Endothelial cell of umbilical vein (primary cell): Measurements from ENCODE around the gene RIMBP2. TPM values are rescaled to one million over a fixed set of nuclear protein-coding genes. Genes with fewer than 3 reads are reported as not detected.

Source experiments
- BruUV-seq: library from RNA; stranded (reverse); fragments of 400-500 nt; replicated peaks from 2 replicates; lab custom pipeline; 2021; lab: Mats Ljungman, UMichigan
- CTCF ChIA-PET: fragments of 300-600, 350-600 bp; sonication (Branson Sonifier 250); formaldehyde crosslinking; loops from one replicate; lab custom pipeline; 2021; ENCODE audit warnings: antibody characterized with exemption, inconsistent platforms; lab: Charles Lee
- POLR2A ChIA-PET: fragments of 300-600, 350-600 bp; sonication (Branson Sonifier 250); formaldehyde crosslinking; loops from one replicate; lab custom pipeline; 2021; ENCODE audit warnings: antibody characterized with exemption, inconsistent platforms; lab: Charles Lee
- DNase-seq: peaks from one replicate; pipeline ENCODE4 v3.0.0-alpha.2; 2011; ENCODE audit warnings: low read depth, low spot score
- FAIRE-seq: peaks from 2 replicates; lab custom pipeline; 2011; peaks lifted over from hg19 to GRCh38; lab: Jason Lieb, UNC
- H2AFZ ChIP-seq: 2 replicates; pipeline ENCODE4 v1.6.0; 2012; ENCODE audit warnings: low read depth, low read length, control low read depth, inconsistent platforms
- H3K27ac ChIP-seq: 2 replicates; pipeline ENCODE4 v1.5.1; 2011; ENCODE audit warnings: low read depth, mild to moderate bottlenecking, control low read depth, low read length, moderate library complexity; ENCODE audit not compliant: insufficient read depth
- H3K27me3 ChIP-seq, 2 experiments: 2 replicates each; pipeline versions ENCODE4 v1.6.0 to v1.6.1; 2011; ENCODE audit warnings: low read length in 2 of 2, mixed read lengths in 1 of 2; ENCODE audit not compliant: control insufficient read depth in 2 of 2, insufficient read depth in 2 of 2
- H3K36me3 ChIP-seq, 2 experiments: 2 replicates in 1 of 2; 3 replicates in 1 of 2; pipeline ENCODE4 v1.5.1; 2011; ENCODE audit warnings: low read length in 2 of 2, mild to moderate bottlenecking in 1 of 2, moderate library complexity in 1 of 2; ENCODE audit not compliant: control insufficient read depth in 2 of 2, insufficient read depth in 2 of 2; ENCODE audit errors: extremely low read depth in 1 of 2
- H3K4me1 ChIP-seq: 3 replicates; pipeline ENCODE4 v1.5.1; 2011; ENCODE audit warnings: mild to moderate bottlenecking, low read length; ENCODE audit not compliant: control insufficient read depth, insufficient read depth; ENCODE audit errors: extremely low read depth
- H3K4me2 ChIP-seq: 2 replicates; pipeline ENCODE4 v1.6.1; 2011; ENCODE audit warnings: low read length, control low read depth, mixed read lengths; ENCODE audit not compliant: insufficient read depth
- H3K4me3 ChIP-seq, 3 experiments: fragments of 200-600 bp in 1 of 3; sonication (generic), shearing (Covaris generic) in 1 of 3; replicated peaks in 1 of 3; 2 replicates each; pipeline ENCODE4 v1.5.1; 2011 to 2016; ENCODE audit warnings: control low read depth in 3 of 3, low read length in 3 of 3, mild to moderate bottlenecking in 2 of 3, inconsistent platforms in 1 of 3, low read depth in 1 of 3, moderate library complexity in 1 of 3; ENCODE audit not compliant: insufficient read depth in 1 of 3
- H3K79me2 ChIP-seq: 2 replicates; pipeline ENCODE4 v1.6.0; 2012; ENCODE audit warnings: low read length, inconsistent platforms; ENCODE audit not compliant: control insufficient read depth, insufficient read depth
- H3K9ac ChIP-seq: replicated peaks from 2 replicates; pipeline ENCODE3; 2011; ENCODE audit warnings: low read length, control low read depth; ENCODE audit not compliant: insufficient read depth; ENCODE audit errors: extremely low read depth
- H3K9me1 ChIP-seq: replicated peaks from 3 replicates; pipeline ENCODE4 v1.6.0; 2011; ENCODE audit warnings: mild to moderate bottlenecking, low read length; ENCODE audit not compliant: control insufficient read depth, insufficient read depth; ENCODE audit errors: extremely low read depth
- H3K9me3 ChIP-seq: replicated peaks from 2 replicates; pipeline ENCODE4 v1.5.1; 2012; ENCODE audit warnings: low read length, inconsistent platforms; ENCODE audit not compliant: control insufficient read depth, insufficient read depth
- H4K20me1 ChIP-seq: replicated peaks from 2 replicates; pipeline ENCODE3; 2011; ENCODE audit warnings: mild to moderate bottlenecking, low read length; ENCODE audit not compliant: control insufficient read depth, insufficient read depth; ENCODE audit errors: extremely low read depth
- EZH2 ChIP-seq: IDR thresholded peaks from 2 replicates; pipeline ENCODE4 v1.6.1; 2012; ENCODE audit warnings: borderline replicate concordance, low read depth, mild to moderate bottlenecking, moderate library complexity, low read length, inconsistent platforms; ENCODE audit not compliant: severe bottlenecking
- FOS ChIP-seq: IDR thresholded peaks from 2 replicates; pipeline ENCODE4 v1.6.1; 2011; ENCODE audit warnings: mild to moderate bottlenecking, low read length, moderate library complexity, borderline replicate concordance; ENCODE audit not compliant: insufficient read depth
- GATA2 ChIP-seq: IDR thresholded peaks from 2 replicates; pipeline ENCODE4 v1.7.0; 2011; ENCODE audit warnings: low read depth, mild to moderate bottlenecking, moderate library complexity, mixed read lengths, low read length; ENCODE audit not compliant: insufficient read length, insufficient read depth
- JUN ChIP-seq: IDR thresholded peaks from 2 replicates; pipeline ENCODE4 v1.6.1; 2011; ENCODE audit warnings: borderline replicate concordance, low read depth; ENCODE audit not compliant: insufficient read length, insufficient read depth
- MYC ChIP-seq: IDR thresholded peaks from one replicate; pipeline ENCODE4 v1.6.1; 2011; ENCODE audit warnings: mild to moderate bottlenecking, low read depth, low read length
- POLR2A ChIP-seq: IDR thresholded peaks from 2 replicates; pipeline ENCODE4 v1.6.1; 2012; ENCODE audit warnings: low read depth, mild to moderate bottlenecking, control low read depth, low read length
- POLR2AphosphoS5 ChIP-seq: IDR thresholded peaks from 2 replicates; pipeline ENCODE4 v1.6.1; 2012; ENCODE audit warnings: low read depth, mild to moderate bottlenecking, control low read depth, low read length, moderate library complexity; ENCODE audit not compliant: insufficient read depth
- dilution Hi-C: fragments of 300-500 bp; cut with MboI; formaldehyde crosslinking; loops from one replicate; pipeline ENCODE4 v1.15.0; 2019; ENCODE audit warnings: low sequenced_read_pairs; ENCODE audit not compliant: extremely low pct_ligation_motif_present
- intact Hi-C: fragments of 100-400 bp; cut with micrococcal nuclease; formaldehyde crosslinking; loops from one replicate; pipeline ENCODE4 v1.10.0; 2022
- polyA plus RNA-seq, 4 experiments: library from polyadenylated mRNA; depleted of rRNA in 3 of 4; stranded (reverse) in 3 of 4; unstranded in 1 of 4; fragments of >200 nt; gene quantifications; 2 replicates each; pipeline versions ENCODE4 v1.2.1 to v1.2.3, GENCODE V29; 2011 to 2012; ENCODE audit warnings: missing spikeins in 1 of 4
- total RNA-seq: library from RNA; stranded (reverse); gene quantifications from 2 replicates; pipeline ENCODE4 v1.2.3, GENCODE V29; 2021
- TF ChIP-seq, protein P1 (sequence below): IDR thresholded peaks from 2 replicates; pipeline ENCODE4 v1.6.1; 2011; ENCODE audit not compliant: insufficient read depth, insufficient read length
- TF ChIP-seq, protein P2 (sequence below), 2 donors: IDR thresholded peaks; 1 replicate in 1 of 2; 2 replicates in 1 of 2; pipeline ENCODE4 v1.5.1; 2011; ENCODE audit warnings: low read length in 2 of 2, mild to moderate bottlenecking in 2 of 2, moderate library complexity in 2 of 2, control low read depth in 1 of 2, inconsistent platforms in 1 of 2, low read depth in 1 of 2; ENCODE audit not compliant: insufficient read depth in 1 of 2; ENCODE audit errors: extremely low read depth in 1 of 2

The RIMBP2 gene
- total and polyA plus RNA-seq, 2 donors (not counting 3 experiments of a cell fraction or from before 2014, with no cell fraction given): 0.04 TPM; not detected in 1

GRCh38 chr12:130622803-130623202 is 93.3 kb downstream of the RIMBP2 start:
- CTCF ChIA-PET: no interaction called here
- H4K20me1 ChIP-seq: no peaks in the 10 kb centered on the region
- H3K9ac ChIP-seq: no peak overlapping the region
- H3K4me2 ChIP-seq: no peak overlapping the region
- TF ChIP-seq POLR2AphosphoS5 (no peak), JUN (no peak), POLR2A (no peak), FOS (no peak), MYC (no peak), EZH2 (no peak), GATA2 (no peak)
- TF ChIP-seq, protein P1, sequence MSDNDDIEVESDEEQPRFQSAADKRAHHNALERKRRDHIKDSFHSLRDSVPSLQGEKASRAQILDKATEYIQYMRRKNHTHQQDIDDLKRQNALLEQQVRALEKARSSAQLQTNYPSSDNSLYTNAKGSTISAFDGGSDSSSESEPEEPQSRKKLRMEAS: no peak
- TF ChIP-seq, protein P2, sequence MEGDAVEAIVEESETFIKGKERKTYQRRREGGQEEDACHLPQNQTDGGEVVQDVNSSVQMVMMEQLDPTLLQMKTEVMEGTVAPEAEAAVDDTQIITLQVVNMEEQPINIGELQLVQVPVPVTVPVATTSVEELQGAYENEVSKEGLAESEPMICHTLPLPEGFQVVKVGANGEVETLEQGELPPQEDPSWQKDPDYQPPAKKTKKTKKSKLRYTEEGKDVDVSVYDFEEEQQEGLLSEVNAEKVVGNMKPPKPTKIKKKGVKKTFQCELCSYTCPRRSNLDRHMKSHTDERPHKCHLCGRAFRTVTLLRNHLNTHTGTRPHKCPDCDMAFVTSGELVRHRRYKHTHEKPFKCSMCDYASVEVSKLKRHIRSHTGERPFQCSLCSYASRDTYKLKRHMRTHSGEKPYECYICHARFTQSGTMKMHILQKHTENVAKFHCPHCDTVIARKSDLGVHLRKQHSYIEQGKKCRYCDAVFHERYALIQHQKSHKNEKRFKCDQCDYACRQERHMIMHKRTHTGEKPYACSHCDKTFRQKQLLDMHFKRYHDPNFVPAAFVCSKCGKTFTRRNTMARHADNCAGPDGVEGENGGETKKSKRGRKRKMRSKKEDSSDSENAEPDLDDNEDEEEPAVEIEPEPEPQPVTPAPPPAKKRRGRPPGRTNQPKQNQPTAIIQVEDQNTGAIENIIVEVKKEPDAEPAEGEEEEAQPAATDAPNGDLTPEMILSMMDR (IDR thresholded peaks at IDR 0.05; ENCODE audit: extremely low read depth in 1 of 2, insufficient read depth in 1 of 2, low read depth in 1 of 2, low read length in 2 of 2): no peak
- dilution Hi-C loops: no loop called here
- intact Hi-C loops: no loop called here
- no peaks in the 10 kb centered on the region for H3K36me3 ChIP-seq
- H2AFZ ChIP-seq: no peak overlapping the region
- FAIRE-seq: no peak
- no peak overlapping the region for H3K27ac ChIP-seq
- H3K4me1 ChIP-seq: no peaks in the 10 kb centered on the region
- no peak overlapping the region for H3K4me3 ChIP-seq
- no peak for DNase-seq
- H3K27me3 ChIP-seq: no peaks in the 10 kb centered on the region
- H3K79me2 ChIP-seq: no peaks in the 10 kb centered on the region
- POLR2A ChIA-PET: no interaction called here
- BruUV-seq: no TSS peak
- peaks cover 12% of the 10 kb centered on the region for H3K9me3 ChIP-seq
- no peaks in the 10 kb centered on the region for H3K9me1 ChIP-seq
